ENCODE measurements around the gene SARDH. TPM values are rescaled to one million over a fixed set of nuclear protein-coding genes. Genes with fewer than 3 reads are reported as not detected.

The SARDH gene
- polyA plus RNA-seq, 1 donor: 4.5 TPM

- Histone ChIP-seq H3K27ac (ENCODE audit: low read length) (no peak overlapping the region), H3K27me3 (ENCODE audit: control insufficient read depth, insufficient read depth, low read length) (no peaks in the 10 kb centered on the region), H3K4me1 (ENCODE audit: control insufficient read depth, insufficient read depth, low read length) (no peaks in the 10 kb centered on the region), H3K4me3 (ENCODE audit: low read length) (no peak overlapping the region), H3K36me3 (ENCODE audit: control insufficient read depth, insufficient read depth, low read length) (peaks cover 89% of the 10 kb centered on the region), H3K9me3 (ENCODE audit: control insufficient read depth, low read depth, low read length) (peaks cover 18% of the 10 kb centered on the region)
- WGBS (ENCODE audit: insufficient coverage, low lambda C conversion rate): no CpG with 5 or more reads among the region's 2 CpGs
- no peak for DNase-seq
Measured at GRCh38 chr9:133775291-133775690, 37.1 kb upstream of the SARDH start.

GRCh38 chr9:133774799-133775198 lies 36.6 kb upstream of the SARDH start:
- Histone ChIP-seq H3K9me3 (ENCODE audit: control insufficient read depth, low read depth, low read length) (peaks cover 18% of the 10 kb centered on the region), H3K27ac (ENCODE audit: low read length) (no peak overlapping the region), H3K4me3 (ENCODE audit: low read length) (no peak overlapping the region), H3K4me1 (ENCODE audit: control insufficient read depth, insufficient read depth, low read length) (no peaks in the 10 kb centered on the region), H3K36me3 (ENCODE audit: control insufficient read depth, insufficient read depth, low read length) (peaks cover 89% of the 10 kb centered on the region), H3K27me3 (ENCODE audit: control insufficient read depth, insufficient read depth, low read length) (no peaks in the 10 kb centered on the region)
- no peak for DNase-seq
- no CpG with 5 or more reads among the region's 16 CpGs for WGBS (ENCODE audit: insufficient coverage, low lambda C conversion rate)

GRCh38 chr9:133773889-133774655 lies 35.9 kb upstream of the SARDH start:
- WGBS (ENCODE audit: insufficient coverage, low lambda C conversion rate): no CpG with 5 or more reads among the region's 9 CpGs
- H3K9me3 ChIP-seq (ENCODE audit: control insufficient read depth, low read depth, low read length): peaks cover 22% of the 10 kb centered on the region
- H3K27ac ChIP-seq (ENCODE audit: low read length): no peak overlapping the region
- H3K4me3 ChIP-seq (ENCODE audit: low read length): no peak overlapping the region
- peaks cover 89% of the 10 kb centered on the region for H3K36me3 ChIP-seq (ENCODE audit: control insufficient read depth, insufficient read depth, low read length)
- no peaks in the 10 kb centered on the region for H3K27me3 ChIP-seq (ENCODE audit: control insufficient read depth, insufficient read depth, low read length)
- no peaks in the 10 kb centered on the region for H3K4me1 ChIP-seq (ENCODE audit: control insufficient read depth, insufficient read depth, low read length)
- no peak for DNase-seq

GRCh38 chr9:133772581-133772980 lies 34.4 kb upstream of the SARDH start:
- Histone ChIP-seq H3K4me3 (ENCODE audit: low read length) (no peak overlapping the region), H3K36me3 (ENCODE audit: control insufficient read depth, insufficient read depth, low read length) (peaks cover 91% of the 10 kb centered on the region), H3K4me1 (ENCODE audit: control insufficient read depth, insufficient read depth, low read length) (no peaks in the 10 kb centered on the region), H3K27ac (ENCODE audit: low read length) (no peak overlapping the region), H3K9me3 (ENCODE audit: control insufficient read depth, low read depth, low read length) (peaks cover 32% of the 10 kb centered on the region), H3K27me3 (ENCODE audit: control insufficient read depth, insufficient read depth, low read length) (no peaks in the 10 kb centered on the region)
- no peak for DNase-seq
- no CpG with 5 or more reads among the region's 7 CpGs for WGBS (ENCODE audit: insufficient coverage, low lambda C conversion rate)

GRCh38 chr9:133771486-133772482 lies 33.6 kb upstream of the SARDH start:
- no peak for DNase-seq
- peaks cover 86% of the 10 kb centered on the region for H3K36me3 ChIP-seq (ENCODE audit: control insufficient read depth, insufficient read depth, low read length)
- whole genome bisulfite sequencing (ENCODE audit: insufficient coverage, low lambda C conversion rate): no CpG with 5 or more reads among the region's 26 CpGs

GRCh38 chr9:133770076-133770777 lies 32.1 kb upstream of the SARDH start:
- H3K36me3 ChIP-seq (ENCODE audit: control insufficient read depth, insufficient read depth, low read length): peaks cover 71% of the 10 kb centered on the region
- no peak for DNase-seq
- H3K9me3 ChIP-seq (ENCODE audit: control insufficient read depth, low read depth, low read length): peaks cover 31% of the 10 kb centered on the region
- no peaks in the 10 kb centered on the region for H3K4me1 ChIP-seq (ENCODE audit: control insufficient read depth, insufficient read depth, low read length)
- no peak overlapping the region for H3K27ac ChIP-seq (ENCODE audit: low read length)
- WGBS (ENCODE audit: insufficient coverage, low lambda C conversion rate): no CpG with 5 or more reads among the region's 16 CpGs
- H3K27me3 ChIP-seq (ENCODE audit: control insufficient read depth, insufficient read depth, low read length): no peaks in the 10 kb centered on the region
- H3K4me3 ChIP-seq (ENCODE audit: low read length): no peak overlapping the region

More at GRCh38 chr9:133771486-133772482, 33.6 kb upstream of the SARDH start:
- Histone ChIP-seq H3K4me1 (ENCODE audit: control insufficient read depth, insufficient read depth, low read length) (no peaks in the 10 kb centered on the region), H3K4me3 (ENCODE audit: low read length) (no peak overlapping the region), H3K9me3 (ENCODE audit: control insufficient read depth, low read depth, low read length) (peaks cover 35% of the 10 kb centered on the region), H3K27ac (ENCODE audit: low read length) (no peak overlapping the region), H3K27me3 (ENCODE audit: control insufficient read depth, insufficient read depth, low read length) (no peaks in the 10 kb centered on the region)

GRCh38 chr9:133769511-133770075 lies 31.4 kb upstream of the SARDH start:
- no CpG with 5 or more reads among the region's 17 CpGs for WGBS (ENCODE audit: insufficient coverage, low lambda C conversion rate)
- Histone ChIP-seq H3K4me3 (ENCODE audit: low read length) (no peak overlapping the region), H3K9me3 (ENCODE audit: control insufficient read depth, low read depth, low read length) (peaks cover 26% of the 10 kb centered on the region), H3K27ac (ENCODE audit: low read length) (no peak overlapping the region), H3K36me3 (ENCODE audit: control insufficient read depth, insufficient read depth, low read length) (peaks cover 65% of the 10 kb centered on the region), H3K27me3 (ENCODE audit: control insufficient read depth, insufficient read depth, low read length) (no peaks in the 10 kb centered on the region), H3K4me1 (ENCODE audit: control insufficient read depth, insufficient read depth, low read length) (no peaks in the 10 kb centered on the region)
- DNase-seq: no peak

GRCh38 chr9:133768859-133769510 lies 30.8 kb upstream of the SARDH start:
- Histone ChIP-seq H3K9me3 (ENCODE audit: control insufficient read depth, low read depth, low read length) (peaks cover 20% of the 10 kb centered on the region), H3K4me3 (ENCODE audit: low read length) (no peak overlapping the region), H3K36me3 (ENCODE audit: control insufficient read depth, insufficient read depth, low read length) (peaks cover 63% of the 10 kb centered on the region), H3K4me1 (ENCODE audit: control insufficient read depth, insufficient read depth, low read length) (no peaks in the 10 kb centered on the region), H3K27ac (ENCODE audit: low read length) (no peak overlapping the region), H3K27me3 (ENCODE audit: control insufficient read depth, insufficient read depth, low read length) (no peaks in the 10 kb centered on the region)
- WGBS (ENCODE audit: insufficient coverage, low lambda C conversion rate): no CpG with 5 or more reads among the region's 15 CpGs
- no peak for DNase-seq

- Histone ChIP-seq H3K27me3 (ENCODE audit: control insufficient read depth, insufficient read depth, low read length) (no peaks in the 10 kb centered on the region), H3K9me3 (ENCODE audit: control insufficient read depth, low read depth, low read length) (peaks cover 20% of the 10 kb centered on the region), H3K4me1 (ENCODE audit: control insufficient read depth, insufficient read depth, low read length) (no peaks in the 10 kb centered on the region), H3K36me3 (ENCODE audit: control insufficient read depth, insufficient read depth, low read length) (peaks cover 64% of the 10 kb centered on the region), H3K27ac (ENCODE audit: low read length) (no peak overlapping the region), H3K4me3 (ENCODE audit: low read length) (no peak overlapping the region)
- no CpG with 5 or more reads among the region's 17 CpGs for WGBS (ENCODE audit: insufficient coverage, low lambda C conversion rate)
- no peak for DNase-seq
Measured at GRCh38 chr9:133768371-133768858, 30.3 kb upstream of the SARDH start.
